K562 (cell line): Measurements from ENCODE around the gene EVPL. TPM values are rescaled to one million over a fixed set of nuclear protein-coding genes. Genes with fewer than 3 reads are reported as not detected.

Experiments used
- ATAC-seq: fragments of 200-7000 bp; cut with Tn5 transposase; 3 replicates; pipeline ENCODE4 v1.9.1; 2020; ENCODE audit warnings: moderate library complexity
- BruUV-seq: library from RNA; stranded (reverse); fragments of 400-500 nt; replicated peaks from 2 replicates; lab custom pipeline; 2021; lab: Mats Ljungman, UMichigan
- CTCF ChIA-PET: fragments of 300-600 bp; formaldehyde crosslinking; extraction: SDS; loops from one replicate; lab custom pipeline; 2021; ENCODE audit warnings: low intra/inter-chr PET ratio; lab: Yijun Ruan, JAX
- POLR2A ChIA-PET: fragments of 300-600, 350-650 bp; sonication (Branson Sonifier 250); formaldehyde crosslinking; extraction: SDS; loops from one replicate; lab custom pipeline; 2021; ENCODE audit warnings: antibody characterized with exemption, inconsistent platforms; lab: Yijun Ruan, JAX
- DNase-seq, 4 experiments: peaks; one replicate each; pipeline versions ENCODE4 v3.0.0 to v3.0.0-alpha.2; 2011 to 2018; ENCODE audit warnings: low spot score in 3 of 4, mixed read lengths in 3 of 4; ENCODE audit errors: extremely low read depth in 1 of 4
- FAIRE-seq: peaks from 2 replicates; lab custom pipeline; 2011; peaks lifted over from hg19 to GRCh38; lab: Jason Lieb, UNC
- H2AFZ ChIP-seq: 2 replicates; pipeline ENCODE4 v1.6.0; 2011; ENCODE audit warnings: low read depth, low read length, control low read depth, inconsistent platforms
- H3K27ac ChIP-seq: fragments of 200-600 bp; 3 replicates; pipeline ENCODE4 v1.8.0; 2011; ENCODE audit warnings: low read depth, mild to moderate bottlenecking, control low read depth, inconsistent platforms, low read length, moderate library complexity, mixed read lengths; ENCODE audit errors: extremely low read depth
- H3K27me3 ChIP-seq, 2 experiments: fragments of 300-600 bp in 1 of 2; 2 replicates in 1 of 2; 3 replicates in 1 of 2; pipeline versions ENCODE4 v1.6.0 to v1.8.0; 2011; ENCODE audit warnings: inconsistent platforms in 2 of 2, low read length in 2 of 2, mild to moderate bottlenecking in 1 of 2, mixed read lengths in 1 of 2, moderate library complexity in 1 of 2; ENCODE audit not compliant: control insufficient read depth in 2 of 2, insufficient read depth in 2 of 2
- H3K36me3 ChIP-seq: fragments of 300-600 bp; 3 replicates; pipeline ENCODE4 v1.8.0; 2011; ENCODE audit warnings: mild to moderate bottlenecking, low read length, inconsistent platforms; ENCODE audit not compliant: control insufficient read depth, insufficient read depth
- H3K4me1 ChIP-seq, 2 experiments: fragments of 200-600 bp in 1 of 2; replicated peaks in 1 of 2; 2 replicates in 1 of 2; 3 replicates in 1 of 2; pipeline versions ENCODE4 v1.5.1 to v1.8.0; 2011; ENCODE audit warnings: inconsistent platforms in 2 of 2, low read length in 2 of 2, mild to moderate bottlenecking in 1 of 2, mixed read lengths in 1 of 2, moderate library complexity in 1 of 2; ENCODE audit not compliant: control insufficient read depth in 2 of 2, insufficient read depth in 2 of 2
- H3K4me2 ChIP-seq: 2 replicates; pipeline ENCODE4 v1.6.1; 2011; ENCODE audit warnings: low read length, control low read depth, inconsistent platforms, mixed read lengths; ENCODE audit not compliant: insufficient read depth
- H3K4me3 ChIP-seq: fragments of 200-600 bp; sonication (generic), shearing (Covaris generic); 2 replicates; pipeline ENCODE4 v1.5.1; 2016; ENCODE audit warnings: control low read depth, inconsistent platforms
- H3K79me2 ChIP-seq: fragments of 200-600 bp; 3 replicates; pipeline ENCODE4 v1.8.0; 2011; ENCODE audit warnings: low read length, inconsistent platforms; ENCODE audit not compliant: control insufficient read depth, insufficient read depth
- H3K9ac ChIP-seq, 2 experiments: 2 replicates each; pipeline versions ENCODE4 v1.6.0 to v1.6.1; 2011; ENCODE audit warnings: low read depth in 2 of 2, low read length in 2 of 2, control low read depth in 1 of 2, inconsistent platforms in 1 of 2, mild to moderate bottlenecking in 1 of 2, mixed read lengths in 1 of 2; ENCODE audit not compliant: insufficient read depth in 1 of 2
- H3K9me1 ChIP-seq: one replicate; pipeline ENCODE4 v1.6.0; 2011; ENCODE audit warnings: inconsistent platforms, mild to moderate bottlenecking, low read length, moderate library complexity; ENCODE audit not compliant: control insufficient read depth, insufficient read depth
- H3K9me3 ChIP-seq: replicated peaks from 2 replicates; pipeline ENCODE4 v1.5.1; 2011; ENCODE audit warnings: low read depth, low read length, inconsistent platforms; ENCODE audit not compliant: control insufficient read depth, insufficient read depth
- H4K20me1 ChIP-seq: replicated peaks from 2 replicates; pipeline ENCODE4 v1.6.1; 2011; ENCODE audit warnings: low read length, inconsistent platforms, mixed read lengths; ENCODE audit not compliant: control insufficient read depth, insufficient read depth
- GABPA ChIP-seq: fragments of 200-800 bp; sonication (Bioruptor generic); conservative IDR thresholded peaks from 2 replicates; pipeline ENCODE4 v1.6.1; 2016; ENCODE audit warnings: low read depth, missing genetic modification characterization, missing compliant biosample characterization
- GATAD2A ChIP-seq: fragments of 450-650 bp; IDR thresholded peaks from 2 replicates; pipeline ENCODE4 v1.6.1; 2017
- NCOA2 ChIP-seq, 2 experiments: fragments of 450-650 bp; IDR thresholded peaks; 2 replicates each; pipeline ENCODE4 v1.6.1; 2018; ENCODE audit warnings: mild to moderate bottlenecking in 2 of 2, moderate library complexity in 1 of 2; ENCODE audit not compliant: partially characterized antibody in 2 of 2
- NELFE ChIP-seq: IDR thresholded peaks from 2 replicates; pipeline ENCODE4 v1.6.1; 2011; ENCODE audit warnings: mild to moderate bottlenecking; ENCODE audit not compliant: insufficient read depth, insufficient read length
- PTRF ChIP-seq: fragments of 450-650 bp; IDR thresholded peaks from 2 replicates; pipeline ENCODE4 v1.6.1; 2016; ENCODE audit warnings: mild to moderate bottlenecking, missing genetic modification characterization, missing compliant biosample characterization
- SAFB2 ChIP-seq: fragments of 200-400 bp; formaldehyde crosslinking; IDR thresholded peaks from 2 replicates; pipeline ENCODE4 v1.6.1; 2018; ENCODE audit warnings: borderline replicate concordance, low read length, low read depth, moderate library complexity; ENCODE audit not compliant: severe bottlenecking
- SETDB1 ChIP-seq: IDR thresholded peaks from one replicate; pipeline ENCODE4 v1.6.1; 2012; ENCODE audit warnings: low read length, control low read depth, inconsistent platforms
- SUPT5H ChIP-seq: fragments of 450-650 bp; IDR thresholded peaks from 2 replicates; pipeline ENCODE4 v1.6.1; 2016
- TBP ChIP-seq: optimal IDR thresholded peaks from 2 replicates; pipeline ENCODE3; 2011; ENCODE audit warnings: low read depth, low read length, improper control_type of control experiment
- ZKSCAN3 ChIP-seq: fragments of 250-450 bp; sonication (Bioruptor Pico); IDR thresholded peaks from 2 replicates; pipeline ENCODE4 v1.4.0; 2020
- ZNF143 ChIP-seq: sonication (generic); formaldehyde crosslinking; IDR thresholded peaks from 2 replicates; pipeline ENCODE4 v1.9.0; 2022; ENCODE audit warnings: mild to moderate bottlenecking, missing genetic modification reagents
- ZNF561 ChIP-seq: fragments of 450-650 bp; formaldehyde crosslinking; conservative IDR thresholded peaks from 2 replicates; pipeline ENCODE4 v1.4.0; 2020; ENCODE audit warnings: mild to moderate bottlenecking, moderate library complexity
- ZNF79 ChIP-seq: fragments of 250-450 bp; sonication (Bioruptor Pico); IDR thresholded peaks from 2 replicates; pipeline ENCODE4 v1.4.0; 2020; ENCODE audit warnings: low read depth, mild to moderate bottlenecking, moderate library complexity
- WGBS: fragments of 100-300 bp; shearing (Covaris generic); methylation state at CpG from one replicate; pipeline ENCODE4 v1.1.6; 2016; ENCODE audit warnings: low coverage, mixed read lengths; ENCODE audit not compliant: insufficient coverage; ENCODE audit errors: missing lambda C conversion rate; 5-methylcytosine and 5-hydroxymethylcytosine counted together
- in situ Hi-C: fragments of 300-500 bp; cut with MboI; formaldehyde crosslinking; loops from 4 replicates; pipeline ENCODE4 v1.15.0; 2018; ENCODE audit warnings: inconsistent platforms, mixed read lengths
- intact Hi-C: fragments of 100-400 bp; cut with micrococcal nuclease; formaldehyde crosslinking; loops from 2 replicates; pipeline ENCODE4 v1.14.2; 2022
- polyA plus RNA-seq, 8 experiments: library from polyadenylated mRNA; depleted of rRNA in 4 of 8; stranded (reverse) in 5 of 8; unstranded in 3 of 8; fragments of >200 nt; fragmentation: Nextera tagmentation in 2 of 8; fragmentation: Illumina TruSeq in 1 of 8; extraction: Ambion mirVana in 2 of 8; extraction: Trizol in 1 of 8; gene quantifications; 2 replicates each; pipeline versions ENCODE4 v1.2.1 to v1.2.3, GENCODE V29; 2011 to 2014; ENCODE audit warnings: inconsistent platforms in 1 of 8, missing spikeins in 1 of 8
- total RNA-seq, 7 experiments: library from RNA; depleted of rRNA in 6 of 7; stranded (reverse); fragments of >200 nt in 6 of 7; fragmentation: Illumina TruSeq in 2 of 7; extraction: Trizol in 2 of 7; gene quantifications; 2 replicates each; pipeline versions ENCODE4 v1.2.1 to v1.2.3, GENCODE V29; 2011 to 2021; ENCODE audit warnings: low replicate concordance in 1 of 7
- TF ChIP-seq, protein P1 (sequence below): fragments of 450-650 bp; IDR thresholded peaks from 2 replicates; pipeline ENCODE4 v1.6.1; 2018; ENCODE audit not compliant: partially characterized antibody
- TF ChIP-seq, protein P2 (sequence below): fragments of 450-650 bp; formaldehyde crosslinking; conservative IDR thresholded peaks from 2 replicates; pipeline ENCODE4 v1.4.0; 2022; ENCODE audit warnings: mild to moderate bottlenecking, missing genetic modification characterization

Gene EVPL
- total and polyA plus RNA-seq, 9 of the 15 experiments (the other 6 are each of a cell fraction or from before 2014, with no cell fraction given): 0.08 to 0.18 (median 0.16) TPM; not detected in 5

- TF ChIP-seq NCOA2 (IDR thresholded peaks at IDR 0.05; ENCODE audit: partially characterized antibody in 2 of 2) (no peak), SETDB1 (no peak)
Observed at GRCh38 chr17:76019833-76020467, 7.2 kb downstream of the EVPL start (continued).

GRCh38 chr17:76018801-76019200 is 8.3 kb downstream of the EVPL start:
- BruUV-seq: no TSS peak
- Histone ChIP-seq H3K9me3 (no peaks in the 10 kb centered on the region), H2AFZ (no peak overlapping the region), H3K9me1 (no peaks in the 10 kb centered on the region), H3K9ac (peak overlapping the region in 1 of 2 experiments; percentile 35; a peak in 2 of 4 replicates), H3K79me2 (no peaks in the 10 kb centered on the region), H3K27me3 (peaks cover 17 to 45% of the 10 kb centered on the region in 2 experiments; a peak in 4 of 5 replicates), H3K4me1 (peaks cover 0 to 56% of the 10 kb centered on the region in 2 experiments; a peak in 3 of 5 replicates), H3K4me2 (no peak overlapping the region), H3K36me3 (no peaks in the 10 kb centered on the region), H4K20me1 (0 out of 2 replicates have a peak, but pooled peaks cover 6% of the 10 kb centered on the region), H3K4me3 (no peak overlapping the region), H3K27ac (no peak overlapping the region)
- 54% methylated on average over 9 of the region's 13 CpGs for WGBS
- ChIA-PET POLR2A (interaction anchor here (0.6 to 1.4 kb wide), 3 partner anchors 11 to 251 kb away, joined by 3 to 4 read pairs (median 3); no protein-coding TSS in a partner anchor), CTCF (no interaction called here)
- FAIRE-seq (no peak), DNase-seq (no peak), ATAC-seq (no peak)
- in situ Hi-C loops (no loop called here), intact Hi-C loops (loop anchor here (5.0 kb wide), 1 partner anchor 258 kb away; no protein-coding TSS in a partner anchor)
- TF ChIP-seq GABPA (tag) (no peak), SAFB2 (no peak), SUPT5H (no peak), ZNF79 (CRISPR knock-in tag) (no peak), PTRF (no peak), GATAD2A (no peak), TBP (no peak), ZKSCAN3 (no peak), ZNF561 (no peak), ZNF143 (no peak), NELFE (no peak)
- TF ChIP-seq, protein P1, sequence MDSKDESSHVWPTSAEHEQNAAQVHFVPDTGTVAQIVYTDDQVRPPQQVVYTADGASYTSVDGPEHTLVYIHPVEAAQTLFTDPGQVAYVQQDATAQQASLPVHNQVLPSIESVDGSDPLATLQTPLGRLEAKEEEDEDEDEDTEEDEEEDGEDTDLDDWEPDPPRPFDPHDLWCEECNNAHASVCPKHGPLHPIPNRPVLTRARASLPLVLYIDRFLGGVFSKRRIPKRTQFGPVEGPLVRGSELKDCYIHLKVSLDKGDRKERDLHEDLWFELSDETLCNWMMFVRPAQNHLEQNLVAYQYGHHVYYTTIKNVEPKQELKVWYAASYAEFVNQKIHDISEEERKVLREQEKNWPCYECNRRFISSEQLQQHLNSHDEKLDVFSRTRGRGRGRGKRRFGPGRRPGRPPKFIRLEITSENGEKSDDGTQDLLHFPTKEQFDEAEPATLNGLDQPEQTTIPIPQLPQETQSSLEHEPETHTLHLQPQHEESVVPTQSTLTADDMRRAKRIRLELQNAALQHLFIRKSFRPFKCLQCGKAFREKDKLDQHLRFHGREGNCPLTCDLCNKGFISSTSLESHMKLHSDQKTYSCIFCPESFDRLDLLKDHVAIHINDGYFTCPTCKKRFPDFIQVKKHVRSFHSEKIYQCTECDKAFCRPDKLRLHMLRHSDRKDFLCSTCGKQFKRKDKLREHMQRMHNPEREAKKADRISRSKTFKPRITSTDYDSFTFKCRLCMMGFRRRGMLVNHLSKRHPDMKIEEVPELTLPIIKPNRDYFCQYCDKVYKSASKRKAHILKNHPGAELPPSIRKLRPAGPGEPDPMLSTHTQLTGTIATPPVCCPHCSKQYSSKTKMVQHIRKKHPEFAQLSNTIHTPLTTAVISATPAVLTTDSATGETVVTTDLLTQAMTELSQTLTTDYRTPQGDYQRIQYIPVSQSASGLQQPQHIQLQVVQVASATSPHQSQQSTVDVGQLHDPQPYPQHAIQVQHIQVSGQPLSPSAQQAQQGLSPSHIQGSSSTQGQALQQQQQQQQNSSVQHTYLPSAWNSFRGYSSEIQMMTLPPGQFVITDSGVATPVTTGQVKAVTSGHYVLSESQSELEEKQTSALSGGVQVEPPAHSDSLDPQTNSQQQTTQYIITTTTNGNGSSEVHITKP: no peak
- TF ChIP-seq, protein P2, sequence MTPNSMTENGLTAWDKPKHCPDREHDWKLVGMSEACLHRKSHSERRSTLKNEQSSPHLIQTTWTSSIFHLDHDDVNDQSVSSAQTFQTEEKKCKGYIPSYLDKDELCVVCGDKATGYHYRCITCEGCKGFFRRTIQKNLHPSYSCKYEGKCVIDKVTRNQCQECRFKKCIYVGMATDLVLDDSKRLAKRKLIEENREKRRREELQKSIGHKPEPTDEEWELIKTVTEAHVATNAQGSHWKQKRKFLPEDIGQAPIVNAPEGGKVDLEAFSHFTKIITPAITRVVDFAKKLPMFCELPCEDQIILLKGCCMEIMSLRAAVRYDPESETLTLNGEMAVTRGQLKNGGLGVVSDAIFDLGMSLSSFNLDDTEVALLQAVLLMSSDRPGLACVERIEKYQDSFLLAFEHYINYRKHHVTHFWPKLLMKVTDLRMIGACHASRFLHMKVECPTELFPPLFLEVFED (CRISPR knock-in tag): no peak
